H1 (cell line): ENCODE results near the gene CCNY. TPM values are rescaled to one million over a fixed set of nuclear protein-coding genes. Genes with fewer than 3 reads are reported as not detected.

Source experiments
- CTCF ChIA-PET: fragments of 300-600 bp; sonication (Branson Sonifier 250); formaldehyde crosslinking; loops from one replicate; lab custom pipeline; 2021; ENCODE audit not compliant: partially characterized antibody; lab: Charles Lee
- POLR2A ChIA-PET: fragments of 300-600 bp; sonication (Branson Sonifier 250); formaldehyde crosslinking; loops from one replicate; lab custom pipeline; 2021; ENCODE audit warnings: inconsistent platforms; ENCODE audit not compliant: partially characterized antibody; lab: Charles Lee
- DNase-seq, 2 experiments: peaks; one replicate each; pipeline versions ENCODE4 v3.0.0 to v3.0.0-alpha.2; 2010 to 2022; ENCODE audit warnings: low spot score in 2 of 2, low read depth in 1 of 2, mixed read lengths in 1 of 2
- FAIRE-seq: peaks from 2 replicates; lab custom pipeline; 2011; peaks lifted over from hg19 to GRCh38; lab: Jason Lieb, UNC
- H2AFZ ChIP-seq: 2 replicates; pipeline ENCODE4 v1.8.1; 2012; ENCODE audit warnings: low read length, inconsistent platforms
- H2AK5ac ChIP-seq: 2 replicates; pipeline ENCODE4 v1.6.1; 2013; ENCODE audit warnings: low read depth, low read length
- H2BK120ac ChIP-seq: replicated peaks from 2 replicates; pipeline ENCODE3; 2013; ENCODE audit warnings: low read depth, low read length, inconsistent platforms
- H2BK12ac ChIP-seq: 2 replicates; pipeline ENCODE4 v1.6.1; 2013; ENCODE audit warnings: low read depth, low read length
- H2BK15ac ChIP-seq: 2 replicates; pipeline ENCODE4 v1.6.1; 2013; ENCODE audit warnings: low read length
- H2BK20ac ChIP-seq: 2 replicates; pipeline ENCODE4 v1.6.1; 2013; ENCODE audit warnings: low read length
- H2BK5ac ChIP-seq: 2 replicates; pipeline ENCODE4 v1.6.1; 2013; ENCODE audit warnings: low read depth, low read length
- H3K14ac ChIP-seq: 2 replicates; pipeline ENCODE4 v1.6.1; 2013; ENCODE audit warnings: inconsistent platforms; ENCODE audit not compliant: insufficient read length
- H3K18ac ChIP-seq: 2 replicates; pipeline ENCODE4 v1.6.1; 2013; ENCODE audit warnings: low read length; ENCODE audit errors: extremely low read depth
- H3K23ac ChIP-seq: 2 replicates; pipeline ENCODE4 v1.6.1; 2013; ENCODE audit warnings: inconsistent platforms; ENCODE audit not compliant: insufficient read length
- H3K23me2 ChIP-seq: 2 replicates; pipeline ENCODE4 v1.6.1; 2013; ENCODE audit warnings: low read depth, low read length
- H3K27ac ChIP-seq: 2 replicates; pipeline ENCODE4 v1.6.1; 2011; ENCODE audit warnings: low read depth, low read length, inconsistent platforms
- H3K27me3 ChIP-seq, 4 experiments: replicated peaks in 1 of 4; 1 replicate in 1 of 4; 2 replicates in 3 of 4; pipeline versions ENCODE4 v1.6.1 to v1.8.1; 2011 to 2013; ENCODE audit warnings: low read length in 3 of 4, mild to moderate bottlenecking in 3 of 4, inconsistent platforms in 2 of 4, mixed read lengths in 2 of 4, moderate library complexity in 1 of 4; ENCODE audit not compliant: control insufficient read depth in 3 of 4, insufficient read depth in 3 of 4; ENCODE audit errors: extremely low read depth in 1 of 4
- H3K36me3 ChIP-seq, 4 experiments: 2 replicates each; pipeline versions ENCODE4 v1.6.1 to v1.8.1; 2011 to 2013; ENCODE audit warnings: mild to moderate bottlenecking in 4 of 4, low read length in 3 of 4, moderate library complexity in 2 of 4, control low read depth in 1 of 4, inconsistent platforms in 1 of 4; ENCODE audit not compliant: insufficient read depth in 4 of 4, control insufficient read depth in 2 of 4
- H3K4ac ChIP-seq: replicated peaks from 2 replicates; pipeline ENCODE3; 2013; ENCODE audit warnings: low read length, low read depth, mixed read lengths, inconsistent platforms; ENCODE audit not compliant: insufficient read length
- H3K4me1 ChIP-seq, 4 experiments: replicated peaks in 1 of 4; 1 replicate in 1 of 4; 2 replicates in 3 of 4; pipeline versions ENCODE4 v1.6.1 to v1.8.1; 2011 to 2013; ENCODE audit warnings: low read length in 3 of 4, inconsistent platforms in 2 of 4, mixed read lengths in 1 of 4; ENCODE audit not compliant: insufficient read depth in 4 of 4, control insufficient read depth in 3 of 4
- H3K4me2 ChIP-seq, 2 experiments: 2 replicates each; pipeline versions ENCODE4 v1.6.1 to v1.8.1; 2011 to 2013; ENCODE audit warnings: low read depth in 2 of 2, low read length in 2 of 2, control low read depth in 1 of 2, inconsistent platforms in 1 of 2, mild to moderate bottlenecking in 1 of 2; ENCODE audit not compliant: insufficient read depth in 1 of 2
- H3K4me3 ChIP-seq, 4 experiments: fragments of 200-600, 300-600 bp in 1 of 4; sonication (generic), shearing (Covaris generic), sonication (Bioruptor Twin) in 1 of 4; 2 replicates each; pipeline versions ENCODE4 v1.5.1 to v1.8.1; 2011 to 2016; ENCODE audit warnings: low read length in 4 of 4, low read depth in 3 of 4, control low read depth in 2 of 4, inconsistent platforms in 2 of 4, mild to moderate bottlenecking in 2 of 4, mixed read lengths in 1 of 4, moderate library complexity in 1 of 4; ENCODE audit not compliant: insufficient read depth in 2 of 4; ENCODE audit errors: extremely low read depth in 1 of 4
- H3K56ac ChIP-seq: replicated peaks from 2 replicates; pipeline ENCODE3; 2013; ENCODE audit warnings: low read depth, mild to moderate bottlenecking, mixed read lengths, low read length, inconsistent platforms; ENCODE audit not compliant: insufficient read length
- H3K79me1 ChIP-seq: 2 replicates; pipeline ENCODE4 v1.6.1; 2013; ENCODE audit warnings: low read depth, low read length, control low read depth
- H3K79me2 ChIP-seq, 2 experiments: 2 replicates each; pipeline versions ENCODE4 v1.6.1 to v1.8.1; 2012 to 2013; ENCODE audit warnings: low read length in 2 of 2, mild to moderate bottlenecking in 2 of 2, inconsistent platforms in 1 of 2; ENCODE audit not compliant: insufficient read depth in 2 of 2, control insufficient read depth in 1 of 2
- H3K9ac ChIP-seq, 4 experiments: replicated peaks in 1 of 4; 1 replicate in 1 of 4; 2 replicates in 3 of 4; pipeline versions ENCODE4 v1.6.1 to v1.8.1; 2011 to 2013; ENCODE audit warnings: low read depth in 3 of 4, low read length in 3 of 4, control low read depth in 2 of 4, mild to moderate bottlenecking in 2 of 4, moderate library complexity in 2 of 4, inconsistent platforms in 1 of 4; ENCODE audit errors: extremely low read depth in 1 of 4
- H3K9me3 ChIP-seq, 2 experiments: 2 replicates each; pipeline versions ENCODE4 v1.6.1 to v1.8.1; 2012 to 2013; ENCODE audit warnings: mild to moderate bottlenecking in 2 of 2, moderate library complexity in 2 of 2, control low read depth in 1 of 2, inconsistent platforms in 1 of 2, low read depth in 1 of 2, low read length in 1 of 2, mixed read lengths in 1 of 2; ENCODE audit not compliant: insufficient read depth in 2 of 2
- H4K20me1 ChIP-seq, 2 experiments: replicated peaks in 1 of 2; 2 replicates each; pipeline versions ENCODE3 to v1.8.1; 2011 to 2013; ENCODE audit warnings: inconsistent platforms in 2 of 2, low read length in 2 of 2, mild to moderate bottlenecking in 1 of 2; ENCODE audit not compliant: insufficient read depth in 2 of 2, control insufficient read depth in 1 of 2
- H4K5ac ChIP-seq: 2 replicates; pipeline ENCODE4 v1.6.1; 2013; ENCODE audit warnings: low read length, low read depth, mixed read lengths, inconsistent platforms; ENCODE audit not compliant: insufficient read length
- H4K8ac ChIP-seq: 2 replicates; pipeline ENCODE4 v1.8.0; 2013; ENCODE audit warnings: mild to moderate bottlenecking, moderate library complexity, low read length, inconsistent platforms; ENCODE audit not compliant: insufficient read depth; ENCODE audit errors: extremely low read depth
- H4K91ac ChIP-seq: replicated peaks from 2 replicates; pipeline ENCODE3; 2013; ENCODE audit warnings: low read length, mixed read lengths, inconsistent platforms; ENCODE audit not compliant: insufficient read length
- ASH2L ChIP-seq: fragments of 200-600, 300-600 bp; sonication (generic); IDR thresholded peaks from one replicate; pipeline ENCODE4 v1.7.1; 2017; ENCODE audit warnings: low read length
- CBX5 ChIP-seq: fragments of 300-800, 300-1000 bp; sonication (generic); IDR thresholded peaks from 2 replicates; pipeline ENCODE4 v1.7.1; 2016; ENCODE audit warnings: antibody characterized with exemption, low read length, low read depth
- CBX8 ChIP-seq: fragments of 300-800, 300-1000 bp; sonication (generic); IDR thresholded peaks from 2 replicates; pipeline ENCODE4 v1.7.1; 2016; ENCODE audit warnings: low read depth, low read length, borderline replicate concordance
- CREB1 ChIP-seq: IDR thresholded peaks from 2 replicates; pipeline ENCODE4 v1.6.1; 2012; ENCODE audit warnings: inconsistent platforms
- EP300 ChIP-seq, 2 experiments: IDR thresholded peaks; 1 replicate in 1 of 2; 2 replicates in 1 of 2; pipeline ENCODE4 v1.6.1; 2011 to 2012; ENCODE audit warnings: low read depth in 2 of 2, low read length in 2 of 2, mild to moderate bottlenecking in 2 of 2, borderline replicate concordance in 1 of 2, inconsistent platforms in 1 of 2, moderate library complexity in 1 of 2
- FOSL1 ChIP-seq: IDR thresholded peaks from 2 replicates; pipeline ENCODE4 v1.6.1; 2011; ENCODE audit warnings: mild to moderate bottlenecking, low read depth, low read length, moderate library complexity; ENCODE audit not compliant: insufficient read depth
- HDAC2 ChIP-seq, 2 experiments: fragments of 300-600 bp in 1 of 2; sonication (generic) in 1 of 2; IDR thresholded peaks; 2 replicates each; pipeline ENCODE4 v1.6.1; 2011 to 2012; ENCODE audit warnings: low read depth in 2 of 2, low read length in 2 of 2, mild to moderate bottlenecking in 2 of 2, moderate library complexity in 2 of 2, borderline replicate concordance in 1 of 2, inconsistent platforms in 1 of 2
- KDM5A ChIP-seq: fragments of 200-600 bp; IDR thresholded peaks from 2 replicates; pipeline ENCODE4 v1.7.1; 2012; ENCODE audit warnings: mild to moderate bottlenecking, low read length, inconsistent platforms, mixed read lengths
- RXRA ChIP-seq: IDR thresholded peaks from 2 replicates; pipeline ENCODE4 v1.6.1; 2011; ENCODE audit warnings: low read depth, mild to moderate bottlenecking, low read length, moderate library complexity; ENCODE audit not compliant: insufficient read depth
- SIN3A ChIP-seq, 2 experiments: IDR thresholded peaks in 1 of 2; conservative IDR thresholded peaks in 1 of 2; 2 replicates each; pipeline ENCODE4 v1.6.1; 2011 to 2012; ENCODE audit warnings: low read length in 2 of 2, improper control_type of control experiment in 1 of 2, low read depth in 1 of 2, mild to moderate bottlenecking in 1 of 2
- SIX5 ChIP-seq: IDR thresholded peaks from 2 replicates; pipeline ENCODE4 v1.6.1; 2011; ENCODE audit warnings: mild to moderate bottlenecking, low read depth, low read length
- WGBS, 2 experiments: shearing (Covaris generic) in 1 of 2; methylation state at CpG; one replicate each; pipeline versions ENCODE4 v1.1.6 to v1.1.7; 2013 to 2015; ENCODE audit warnings: low lambda C conversion rate in 2 of 2, mixed read lengths in 2 of 2, inconsistent platforms in 1 of 2, low coverage in 1 of 2, missing lambda C conversion rate in 1 of 2; ENCODE audit not compliant: insufficient replicate concordance in 2 of 2, insufficient coverage in 1 of 2, insufficient read length in 1 of 2; ENCODE audit errors: extremely low coverage in 1 of 2, missing lambda C conversion rate in 1 of 2; 5-methylcytosine and 5-hydroxymethylcytosine counted together
- polyA plus RNA-seq, 7 experiments: library from polyadenylated mRNA; depleted of rRNA in 3 of 7; stranded (reverse) in 5 of 7; unstranded in 2 of 7; fragments of >200 nt in 5 of 7; fragments of 200-250 nt in 2 of 7; gene quantifications; 1 replicate in 5 of 7; 2 replicates in 1 of 7; 4 replicates in 1 of 7; pipeline versions ENCODE4 v1.2.1 to v1.2.3, GENCODE V29; 2011 to 2013; ENCODE audit warnings: missing spikeins in 2 of 7, mixed read lengths in 2 of 7
- total RNA-seq: library from RNA; stranded (reverse); fragmentation: NEBNext Ultra II Directional; extraction: Animal tissue kit (Norgen Biotek cat#: 25700); gene quantifications from 2 replicates; pipeline ENCODE4 v1.2.1, GENCODE V29; 2021
- TF ChIP-seq, protein P1 (sequence below): IDR thresholded peaks from 2 replicates; pipeline ENCODE4 v1.6.1; 2011; ENCODE audit warnings: low read depth, mild to moderate bottlenecking, low read length; ENCODE audit not compliant: insufficient read depth

The CCNY gene
- total and polyA plus RNA-seq, 2 of the 8 experiments (the other 6 are each of a cell fraction or from before 2014, with no cell fraction given), result 25.3 to 68.2 TPM

- 93% methylated on average over 8 of the region's 8 CpGs; no CpG with 5 or more reads in 1 of the 2 experiments for WGBS, 2 experiments
- Histone ChIP-seq H3K14ac (no peak within 1 kb of the TSS), H2BK12ac (no peak within 1 kb of the TSS), H2BK120ac (no peak within 1 kb of the TSS), H3K36me3 (no peaks in the 10 kb centered on the region)
- CTCF ChIA-PET, result interaction anchor here (0.9 to 1.0 kb wide), 2 partner anchors 9 to 10 kb away, joined by 3 read pairs; no protein-coding TSS in a partner anchor
- TF ChIP-seq FOSL1 (no peak), SIX5 (no peak), EP300 (IDR thresholded peaks at IDR 0.05; ENCODE audit: borderline replicate concordance in 1 of 2, low read depth in 2 of 2, low read length in 2 of 2) (no peak), KDM5A (no peak), CREB1 (no peak), HDAC2 (IDR thresholded peaks at IDR 0.05; ENCODE audit: borderline replicate concordance in 1 of 2, low read depth in 2 of 2, low read length in 2 of 2) (no peak), RXRA (no peak), SIN3A (conservative IDR thresholded peaks at IDR 0.05 in 1 of 2, IDR thresholded peaks at IDR 0.05 in 1 of 2; ENCODE audit: low read depth in 1 of 2, low read length in 2 of 2) (no peak), CBX8 (no peak), ASH2L (no peak), CBX5 (no peak)
- TF ChIP-seq, protein P1, sequence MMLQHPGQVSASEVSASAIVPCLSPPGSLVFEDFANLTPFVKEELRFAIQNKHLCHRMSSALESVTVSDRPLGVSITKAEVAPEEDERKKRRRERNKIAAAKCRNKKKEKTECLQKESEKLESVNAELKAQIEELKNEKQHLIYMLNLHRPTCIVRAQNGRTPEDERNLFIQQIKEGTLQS, result no peak
- TF ChIP-seq, all 59 proteins: peak for 0
- H3K79me1 ChIP-seq, result no peaks in the 10 kb centered on the region
- H3K4me2 ChIP-seq, result no peak within 1 kb of the TSS
- no peak within 1 kb of the TSS for H2BK5ac ChIP-seq
- peak within 1 kb of the TSS; percentile 54 for H3K4ac ChIP-seq
- no peak within 1 kb of the TSS for H3K27ac ChIP-seq
- H4K20me1 ChIP-seq, result no peaks in the 10 kb centered on the region
- POLR2A ChIA-PET, result no interaction called here
- H4K8ac ChIP-seq, result no peak within 1 kb of the TSS
- H3K23ac ChIP-seq, result no peak within 1 kb of the TSS
- no peaks in the 10 kb centered on the region for H3K23me2 ChIP-seq
- no peak within 1 kb of the TSS for H2BK20ac ChIP-seq
- no peak within 1 kb of the TSS for H2AFZ ChIP-seq
- DNase-seq (no peak), FAIRE-seq (no peak)
- H2AK5ac ChIP-seq, result no peak within 1 kb of the TSS
- peaks cover 3 to 5% of the 10 kb centered on the region in 2 experiments for H3K9me3 ChIP-seq
- H3K4me1 ChIP-seq, result peaks cover 0 to 4% (median 0%) of the 10 kb centered on the region in 4 experiments; a peak in 1 of 7 replicates
- H4K5ac ChIP-seq, result no peak within 1 kb of the TSS
- no peak within 1 kb of the TSS for H2BK15ac ChIP-seq
- H3K56ac ChIP-seq, result no peak within 1 kb of the TSS
- no peaks in the 10 kb centered on the region for H3K79me2 ChIP-seq
- H4K91ac ChIP-seq, result no peak within 1 kb of the TSS
- no peak within 1 kb of the TSS for H3K4me3 ChIP-seq
- H3K9ac ChIP-seq, result no peak within 1 kb of the TSS
- H3K18ac ChIP-seq, result no peak within 1 kb of the TSS
- H3K27me3 ChIP-seq, result no peaks in the 10 kb centered on the region; a peak in 1 of 7 replicates
These were observed 268.9 kb downstream of the CCNY start, which contains the start of gene GJD4 for GRCh38 chr10:35605191-35605590. Gene GJD4, plus strand, starts transcription at chr10:35605341. Its CDS starts 227 bp downstream, at chr10:35605568.
